Coronary artery (tissue), 2 donors: ENCODE results near the gene KIF5A.
A peak's percentile ranks its signal among the peaks of the same experiment; 100 is the strongest.

Experiments used
- DNase-seq: peaks from one replicate; pipeline ENCODE4 v3.0.0-alpha.2; 2017; ENCODE audit warnings: low spot score
- H3K27ac ChIP-seq, 2 donors: fragments of 200-600 bp; sonication (generic); one replicate each; pipeline ENCODE4 v1.5.1; 2016 to 2019
- H3K4me3 ChIP-seq: fragments of 200-600 bp; sonication (generic); 2 replicates; pipeline ENCODE4 v1.5.1; 2016; ENCODE audit warnings: mild to moderate bottlenecking, moderate library complexity
- CTCF ChIP-seq: fragments of 200-600 bp; sonication (generic); IDR thresholded peaks from one replicate; pipeline ENCODE4 v1.5.1; 2019; ENCODE audit warnings: antibody characterized with exemption

The KIF5A gene

GRCh38 chr12:57610554-57611107 lies 60.8 kb downstream of the KIF5A start:
- Histone ChIP-seq H3K4me3 (peak overlapping the region; percentile 86), H3K27ac (peak overlapping the region; percentile 97 to 98)
- peak; percentile 85 for DNase-seq
- TF ChIP-seq CTCF: no peak

- Histone ChIP-seq H3K27ac (peak within 1 kb of the TSS; percentile 97 to 98), H3K4me3 (peak within 1 kb of the TSS; percentile 86)
- no peak for TF ChIP-seq CTCF
- DNase-seq: peak; percentile 86
Observed at GRCh38 chr12:57611108-57611826, 61.4 kb downstream of the KIF5A start, which contains the start of gene ARHGEF25. Gene ARHGEF25 (plus strand): TSS chr12:57611435. CDS start chr12:57611895, 460 bp downstream.

GRCh38 chr12:57611827-57612710 lies 62.2 kb downstream of the KIF5A start:
- H3K4me3 ChIP-seq: peak overlapping the region; percentile 86
- TF ChIP-seq CTCF: no peak
- DNase-seq: no peak
- peak overlapping the region; percentile 97 to 98 for H3K27ac ChIP-seq

- Histone ChIP-seq H3K4me3 (peak overlapping the region; percentile 86), H3K27ac (peak overlapping the region; percentile 97 to 98)
- DNase-seq: no peak
- no peak for TF ChIP-seq CTCF
Observed at GRCh38 chr12:57612711-57613426, 63.0 kb downstream of the KIF5A start.

- peak overlapping the region in 1 of 2 donors; percentile 97 for H3K27ac ChIP-seq
- TF ChIP-seq CTCF: no peak
Observed at GRCh38 chr12:57613427-57614109, 63.7 kb downstream of the KIF5A start.

More at GRCh38 chr12:57613427-57614109, 63.7 kb downstream of the KIF5A start:
- H3K4me3 ChIP-seq: no peak overlapping the region
- no peak for DNase-seq
